ENCODE measurements around the gene CT45A5. TPM values are rescaled to one million over a fixed set of nuclear protein-coding genes. Genes with fewer than 3 reads are reported as not detected.

CT45A5 gene
- total RNA-seq, 2 donors from 2014 or later: not detected

Other genes with a start within 250 kb of the CT45A5 start
- not detected for gene CT45A1, start 71.9 kb downstream of the CT45A5 start, total RNA-seq
- not detected for gene CT45A3, start 17.3 kb downstream of the CT45A5 start, total RNA-seq
- gene CT45A6, start 17.3 kb upstream of the CT45A5 start, total RNA-seq: not detected
- not detected for gene CT45A2, start 34.5 kb upstream of the CT45A5 start, total RNA-seq
- gene CT45A7, start 51.8 kb upstream of the CT45A5 start, total RNA-seq: not detected
- gene CT45A8, start 69.0 kb upstream of the CT45A5 start, total RNA-seq: not detected
- gene CT45A9, start 86.3 kb upstream of the CT45A5 start, total RNA-seq: not detected
- not detected for gene CT45A10, start 107.9 kb upstream of the CT45A5 start, total RNA-seq
- gene SAGE1, start 108.2 kb upstream of the CT45A5 start, total RNA-seq: not detected
- gene MMGT1, start 188.5 kb upstream of the CT45A5 start, total RNA-seq: 10 to 100 TPM; 17.5 to 19.2 TPM
- 10 to 100 TPM; 10.2 to 13.6 TPM for gene SLC9A6, start 199.9 kb upstream of the CT45A5 start, total RNA-seq